AG08396 (cell line): Measurements from ENCODE around the gene ZBTB44.
"Not testable (repeated sequence)": the region's sequence is repeated elsewhere in the genome, so short reads cannot be mapped to it uniquely, and the experiment has no call there.

ENCODE experiments used
- DNase-seq: peaks from one replicate; pipeline ENCODE4 v3.0.0; 2012; ENCODE audit warnings: low spot score, mixed read lengths

ZBTB44 gene

GRCh38 chr11:130199792-130200191 lies 114.9 kb downstream of the ZBTB44 start:
- DNase-seq, result no peak

DNA sequence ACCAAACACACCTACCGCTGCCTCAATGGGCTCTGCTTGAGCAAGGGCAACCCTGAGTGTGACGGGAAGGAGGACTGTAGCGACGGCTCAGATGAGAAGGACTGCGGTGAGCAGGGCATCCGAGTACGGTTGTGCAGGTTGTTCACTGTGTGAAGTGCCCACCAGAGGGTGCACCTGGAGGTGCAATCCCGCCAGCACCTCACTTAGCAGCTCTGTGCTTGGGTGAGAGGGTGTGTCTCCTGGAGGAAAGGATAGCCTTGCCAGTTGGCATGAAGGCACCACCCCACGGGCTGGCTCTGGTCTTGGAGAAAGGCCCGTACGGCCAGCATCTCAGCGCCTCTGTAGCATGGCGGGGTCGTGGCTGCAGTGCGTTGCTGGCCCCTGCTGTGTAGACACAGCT lies 115.8 kb downstream of the ZBTB44 start:
- DNase-seq, result no peak

GRCh38 chr11:130198292-130198691 lies 116.4 kb downstream of the ZBTB44 start:
- DNase-seq, result no peak

GRCh38 chr11:130197386-130198035 lies 117.2 kb downstream of the ZBTB44 start:
- no peak for DNase-seq

GRCh38 chr11:130194241-130195023 lies 120.3 kb downstream of the ZBTB44 start:
- no peak for DNase-seq

GRCh38 chr11:130193551-130193950 lies 121.2 kb downstream of the ZBTB44 start:
- DNase-seq, result not testable (repeated sequence)

DNA sequence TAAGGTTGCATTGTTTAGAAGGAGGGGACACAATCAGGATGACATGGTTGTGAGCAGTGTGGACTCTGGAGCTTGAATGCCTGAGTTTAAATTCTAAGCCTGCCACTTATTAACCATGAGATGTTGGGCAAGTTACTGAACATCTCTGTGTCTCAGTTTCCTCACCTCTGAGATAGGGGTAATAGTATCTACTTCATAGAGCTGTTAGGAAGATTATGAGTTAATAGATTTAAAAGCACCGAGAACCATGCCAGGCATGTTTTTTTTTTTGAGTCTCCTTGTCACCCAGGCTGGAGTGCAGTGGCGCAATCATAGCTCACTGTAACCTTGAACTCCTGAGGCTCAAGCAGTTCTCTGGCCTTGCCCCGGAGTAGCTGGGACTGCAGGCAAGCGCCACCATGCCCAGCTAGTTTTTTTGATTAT lies 121.9 kb downstream of the ZBTB44 start:
- DNase-seq, result no peak

- DNase-seq, result no peak
Measured at GRCh38 chr11:130191896-130192295, 122.8 kb downstream of the ZBTB44 start.

DNA sequence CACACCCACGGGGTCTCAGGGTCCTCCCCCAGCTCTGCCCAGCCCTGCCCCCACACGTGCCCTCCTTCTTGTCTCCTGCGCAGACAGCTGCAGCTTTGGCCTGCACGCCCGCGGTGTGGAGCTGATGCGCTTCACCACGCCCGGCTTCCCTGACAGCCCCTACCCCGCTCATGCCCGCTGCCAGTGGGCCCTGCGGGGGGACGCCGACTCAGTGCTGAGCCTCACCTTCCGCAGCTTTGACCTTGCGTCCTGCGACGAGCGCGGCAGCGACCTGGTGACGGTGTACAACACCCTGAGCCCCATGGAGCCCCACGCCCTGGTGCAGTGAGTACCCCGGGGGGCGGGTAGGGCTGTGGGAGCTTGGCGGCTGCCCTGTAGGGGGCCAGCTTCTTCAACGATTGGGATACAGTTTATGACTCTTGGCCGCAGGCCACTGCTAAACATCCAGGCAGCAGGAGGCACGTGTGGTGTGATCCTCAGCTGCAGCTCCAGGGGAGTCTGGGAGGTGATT lies 124.3 kb downstream of the ZBTB44 start:
- DNase-seq, result no peak

GRCh38 chr11:130189492-130190210 lies 125.1 kb downstream of the ZBTB44 start:
- DNase-seq, result no peak

- no peak for DNase-seq
Measured at GRCh38 chr11:130188585-130189347, 126.0 kb downstream of the ZBTB44 start.

- DNase-seq, result no peak
Measured at GRCh38 chr11:130188047-130188446, 126.7 kb downstream of the ZBTB44 start.

DNA sequence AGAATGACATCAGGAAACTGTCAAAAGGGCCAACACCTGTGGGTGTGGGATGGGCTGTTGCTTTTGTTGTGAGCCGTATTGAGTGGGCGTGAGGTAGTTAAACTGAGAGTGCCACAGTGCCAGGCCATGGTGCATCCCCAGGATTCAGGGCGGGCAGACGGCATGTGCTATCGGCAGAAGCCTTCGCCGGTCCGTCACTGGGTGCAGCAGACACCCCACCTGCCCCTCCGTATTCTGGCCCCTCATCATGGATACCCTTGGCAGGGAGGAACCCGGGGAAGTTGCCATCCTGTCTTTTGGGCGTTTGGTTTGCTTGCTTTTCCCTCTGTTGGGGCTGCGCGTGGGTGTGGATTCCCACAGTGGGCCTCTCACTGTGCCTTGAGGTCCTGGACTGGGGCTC lies 127.6 kb downstream of the ZBTB44 start:
- DNase-seq, result no peak

GRCh38 chr11:130183878-130184610 lies 130.7 kb downstream of the ZBTB44 start:
- DNase-seq, result no peak

DNA sequence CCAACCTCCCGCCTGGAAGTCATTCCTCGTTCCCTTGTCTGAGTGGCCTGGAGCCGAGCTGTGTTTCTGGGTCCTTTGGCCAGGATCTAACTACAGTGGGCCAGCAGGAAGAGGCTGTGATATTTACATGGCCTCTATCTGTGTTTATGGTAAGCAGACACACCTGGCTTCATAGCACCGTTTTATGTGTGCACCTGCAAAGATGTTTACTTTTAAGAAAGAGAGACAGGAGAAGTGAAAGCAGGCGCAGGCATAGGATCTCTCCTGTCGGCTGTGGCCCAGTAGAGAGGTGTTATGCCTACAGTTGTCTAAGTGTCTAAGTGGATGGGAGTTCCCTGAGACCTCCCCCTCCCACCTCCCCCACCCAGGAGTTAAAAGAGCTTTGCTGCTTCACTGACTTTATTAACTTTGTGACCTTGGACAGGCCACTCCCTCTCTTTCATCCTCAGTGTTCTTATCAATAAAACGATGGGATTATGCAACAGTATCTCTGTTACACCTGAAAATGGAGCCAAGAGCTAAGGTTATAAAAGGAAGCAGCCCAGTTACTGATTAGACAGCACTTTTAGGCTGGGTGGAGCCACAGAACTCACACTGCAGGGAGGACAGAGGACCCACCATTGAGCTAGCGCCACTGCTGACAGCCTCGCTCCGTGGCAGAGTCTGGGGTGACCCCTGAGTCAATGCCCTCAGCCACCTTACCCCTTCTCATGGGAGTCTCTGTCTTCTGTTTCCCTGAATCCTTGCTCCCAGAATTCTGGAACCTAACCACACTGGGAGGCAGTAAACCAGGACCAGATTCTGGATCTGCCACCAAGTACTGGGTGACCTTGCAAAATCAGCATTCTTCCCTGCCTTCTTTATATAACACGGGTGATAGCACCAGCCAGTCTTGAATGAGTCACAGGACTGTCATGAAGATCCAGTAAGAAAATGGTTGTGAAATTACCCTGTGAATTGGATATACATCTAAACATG lies 133.1 kb downstream of the ZBTB44 start:
- DNase-seq, result peak; percentile 84

DNA sequence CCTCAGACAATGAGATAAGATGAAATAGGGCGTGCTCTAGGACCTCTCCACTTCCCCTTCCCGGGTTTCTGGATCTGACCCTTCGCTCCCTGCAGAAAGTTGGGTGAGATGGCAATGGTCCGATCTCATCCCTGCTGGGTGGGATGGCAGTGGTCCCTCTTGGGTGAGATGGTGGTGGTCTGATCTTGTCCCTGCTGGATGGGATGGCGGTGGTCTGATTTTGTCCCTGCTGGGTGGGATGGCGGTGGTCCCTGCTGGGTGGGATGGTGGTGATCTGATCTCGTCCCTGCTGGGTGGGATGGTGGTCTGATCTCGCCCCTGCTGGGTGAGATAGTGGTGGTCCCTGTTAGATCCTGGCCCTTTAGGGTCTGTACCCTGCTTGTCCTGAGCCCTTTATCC lies 133.8 kb downstream of the ZBTB44 start:
- DNase-seq, result no peak

DNA sequence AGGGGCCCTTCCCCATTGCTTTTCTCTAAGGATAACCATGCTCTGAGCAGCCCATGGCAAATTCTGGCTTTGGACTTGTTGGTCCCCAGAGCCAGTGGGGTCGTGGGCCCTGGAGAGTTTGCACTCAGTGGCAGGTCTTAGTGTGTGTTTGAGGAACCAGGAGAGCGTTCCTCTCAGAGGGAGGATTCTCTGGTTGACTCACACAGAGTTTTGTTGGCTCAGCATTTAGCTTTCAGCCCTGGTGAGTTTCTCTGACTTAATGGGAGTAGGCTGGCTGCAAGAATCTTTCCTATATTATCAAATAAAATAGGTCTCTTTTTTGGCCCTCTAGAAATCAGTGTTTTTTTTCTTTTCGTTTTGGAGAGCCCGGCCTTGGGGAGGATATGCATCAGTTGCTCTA lies 134.2 kb downstream of the ZBTB44 start:
- no peak for DNase-seq

- DNase-seq, result no peak
Measured at GRCh38 chr11:130179396-130180306, 135.1 kb downstream of the ZBTB44 start.
